Uterus (tissue), 4 donors: ENCODE measurements around the gene TIGD7. TPM values are rescaled to one million over a fixed set of nuclear protein-coding genes. Genes with fewer than 3 reads are reported as not detected.

Experiments used
- DNase-seq, 2 donors: peaks; one replicate each; pipeline ENCODE4 v3.0.0-alpha.2; 2019 to 2020
- H3K27ac ChIP-seq, 2 donors: fragments of 200-600 bp; sonication (generic); 1 replicate in 1 of 2; 2 replicates in 1 of 2; pipeline ENCODE4 v1.5.1; 2016 to 2018
- H3K27me3 ChIP-seq, 2 donors: fragments of 200-600 bp; sonication (generic); one replicate each; pipeline ENCODE4 v1.5.1; 2018 to 2019; ENCODE audit warnings: control low read depth in 1 of 2
- H3K36me3 ChIP-seq, 2 donors: fragments of 200-600 bp; sonication (generic); one replicate each; pipeline ENCODE4 v1.5.1; 2019; ENCODE audit warnings: control low read depth in 1 of 2
- H3K4me1 ChIP-seq, 2 donors: fragments of 200-600 bp; sonication (generic); one replicate each; pipeline ENCODE4 v1.5.1; 2018 to 2019; ENCODE audit warnings: control low read depth in 1 of 2
- H3K4me3 ChIP-seq, 2 donors: fragments of 200-600 bp; sonication (generic); 1 replicate in 1 of 2; 2 replicates in 1 of 2; pipeline ENCODE4 v1.5.1; 2018 to 2019; ENCODE audit warnings: mild to moderate bottlenecking in 1 of 2
- H3K9me3 ChIP-seq, 2 donors: fragments of 200-600 bp; sonication (generic); one replicate each; pipeline ENCODE4 v1.5.1; 2019; ENCODE audit warnings: control low read depth in 1 of 2
- POLR2A ChIP-seq, 2 donors: fragments of 450-650 bp; IDR thresholded peaks; one replicate each; pipeline ENCODE4 v1.6.1; 2016; ENCODE audit warnings: antibody characterized with exemption in 2 of 2, mild to moderate bottlenecking in 1 of 2, moderate library complexity in 1 of 2
- intact Hi-C: fragments of 100-400 bp; cut with DNase I; formaldehyde crosslinking; loops from one replicate; pipeline ENCODE4 v1.15.1; 2023; ENCODE audit warnings: low total_unique reads
- total RNA-seq, 4 donors: library from RNA; depleted of rRNA in 3 of 4; stranded (reverse); fragments of >200 nt in 3 of 4; gene quantifications; one replicate each; pipeline versions ENCODE4 v1.1.0 to v1.2.4, GENCODE V29; 2014 to 2023
- TF ChIP-seq, protein P1 (sequence below), 4 experiments: fragments of 200-600 bp in 2 of 4; fragments of 450-650 bp in 2 of 4; sonication (generic) in 2 of 4; IDR thresholded peaks; one replicate each; pipeline ENCODE4 v1.5.1; 2016 to 2019; ENCODE audit warnings: antibody characterized with exemption in 4 of 4, mild to moderate bottlenecking in 2 of 4, moderate library complexity in 1 of 4
- donor health status: DM: yes; HTN: yes; CAD: no.

TIGD7 gene
- total RNA-seq, 4 donors from 2014 or later: 1.5 to 21.8 (median 10.1) TPM

DNA sequence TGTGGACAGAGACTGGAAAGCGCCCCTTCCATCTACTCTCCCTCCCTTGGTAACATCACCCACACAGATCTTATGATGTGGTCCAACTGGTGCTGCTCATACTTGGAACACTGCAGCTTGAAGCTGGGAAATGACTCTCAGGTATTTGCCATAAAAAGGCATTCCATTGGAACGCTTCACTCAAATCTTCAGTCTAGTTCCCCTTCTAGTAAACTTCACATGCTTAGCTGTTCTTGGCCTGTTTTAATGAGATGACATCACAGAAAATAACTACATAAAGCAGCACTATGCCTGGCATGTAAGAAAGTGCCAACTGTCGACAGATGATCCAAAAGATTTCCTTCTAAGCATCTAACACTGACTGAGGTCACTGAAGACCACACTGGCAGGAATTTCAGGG, 12.6 kb downstream of the TIGD7 start:
- no peak overlapping the region for H3K4me3 ChIP-seq
- no peaks in the 10 kb centered on the region for H3K4me1 ChIP-seq
- H3K27me3 ChIP-seq: no peaks in the 10 kb centered on the region
- no peak for TF ChIP-seq POLR2A (IDR thresholded peaks at IDR 0.05)
- TF ChIP-seq, protein P1, sequence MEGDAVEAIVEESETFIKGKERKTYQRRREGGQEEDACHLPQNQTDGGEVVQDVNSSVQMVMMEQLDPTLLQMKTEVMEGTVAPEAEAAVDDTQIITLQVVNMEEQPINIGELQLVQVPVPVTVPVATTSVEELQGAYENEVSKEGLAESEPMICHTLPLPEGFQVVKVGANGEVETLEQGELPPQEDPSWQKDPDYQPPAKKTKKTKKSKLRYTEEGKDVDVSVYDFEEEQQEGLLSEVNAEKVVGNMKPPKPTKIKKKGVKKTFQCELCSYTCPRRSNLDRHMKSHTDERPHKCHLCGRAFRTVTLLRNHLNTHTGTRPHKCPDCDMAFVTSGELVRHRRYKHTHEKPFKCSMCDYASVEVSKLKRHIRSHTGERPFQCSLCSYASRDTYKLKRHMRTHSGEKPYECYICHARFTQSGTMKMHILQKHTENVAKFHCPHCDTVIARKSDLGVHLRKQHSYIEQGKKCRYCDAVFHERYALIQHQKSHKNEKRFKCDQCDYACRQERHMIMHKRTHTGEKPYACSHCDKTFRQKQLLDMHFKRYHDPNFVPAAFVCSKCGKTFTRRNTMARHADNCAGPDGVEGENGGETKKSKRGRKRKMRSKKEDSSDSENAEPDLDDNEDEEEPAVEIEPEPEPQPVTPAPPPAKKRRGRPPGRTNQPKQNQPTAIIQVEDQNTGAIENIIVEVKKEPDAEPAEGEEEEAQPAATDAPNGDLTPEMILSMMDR (IDR thresholded peaks at IDR 0.05): no peak
- H3K9me3 ChIP-seq: peaks cover 5 to 90% of the 10 kb centered on the region in 2 donors
- no peak for DNase-seq
- H3K27ac ChIP-seq: no peak overlapping the region
- H3K36me3 ChIP-seq: no peaks in the 10 kb centered on the region
- intact Hi-C loops: no loop called here

DNA sequence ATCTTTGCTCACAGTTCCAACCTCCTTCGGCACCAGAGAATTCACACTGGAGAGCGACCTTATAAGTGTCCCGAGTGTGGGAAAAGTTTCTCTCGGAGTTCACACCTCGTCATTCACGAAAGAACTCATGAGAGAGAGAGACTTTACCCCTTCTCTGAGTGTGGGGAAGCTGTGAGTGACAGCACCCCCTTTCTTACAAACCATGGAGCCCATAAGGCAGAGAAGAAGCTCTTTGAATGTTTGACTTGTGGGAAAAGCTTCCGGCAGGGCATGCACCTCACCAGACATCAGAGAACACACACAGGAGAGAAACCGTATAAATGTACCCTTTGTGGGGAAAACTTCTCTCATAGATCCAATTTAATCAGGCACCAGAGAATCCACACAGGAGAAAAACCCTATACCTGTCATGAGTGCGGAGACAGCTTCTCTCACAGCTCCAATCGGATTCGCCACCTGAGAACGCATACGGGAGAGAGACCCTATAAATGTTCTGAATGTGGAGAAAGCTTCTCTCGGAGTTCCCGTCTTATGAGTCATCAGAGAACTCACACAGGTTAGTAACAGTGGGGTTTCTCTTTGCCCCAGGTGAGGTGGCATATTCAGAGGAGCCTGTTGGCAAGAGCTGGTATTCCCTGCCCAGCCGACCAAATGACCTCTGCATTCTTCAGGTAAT, 15.1 kb downstream of the TIGD7 start:
- peaks cover 5 to 78% of the 10 kb centered on the region in 2 donors for H3K9me3 ChIP-seq
- no peak overlapping the region for H3K27ac ChIP-seq
- TF ChIP-seq, protein P1 (IDR thresholded peaks at IDR 0.05): no peak
- no peak for TF ChIP-seq POLR2A (IDR thresholded peaks at IDR 0.05)
- no peaks in the 10 kb centered on the region for H3K4me1 ChIP-seq
- no peak overlapping the region for H3K4me3 ChIP-seq
- H3K36me3 ChIP-seq: no peaks in the 10 kb centered on the region
- intact Hi-C loops: no loop called here
- H3K27me3 ChIP-seq: no peaks in the 10 kb centered on the region
- DNase-seq: no peak

DNA sequence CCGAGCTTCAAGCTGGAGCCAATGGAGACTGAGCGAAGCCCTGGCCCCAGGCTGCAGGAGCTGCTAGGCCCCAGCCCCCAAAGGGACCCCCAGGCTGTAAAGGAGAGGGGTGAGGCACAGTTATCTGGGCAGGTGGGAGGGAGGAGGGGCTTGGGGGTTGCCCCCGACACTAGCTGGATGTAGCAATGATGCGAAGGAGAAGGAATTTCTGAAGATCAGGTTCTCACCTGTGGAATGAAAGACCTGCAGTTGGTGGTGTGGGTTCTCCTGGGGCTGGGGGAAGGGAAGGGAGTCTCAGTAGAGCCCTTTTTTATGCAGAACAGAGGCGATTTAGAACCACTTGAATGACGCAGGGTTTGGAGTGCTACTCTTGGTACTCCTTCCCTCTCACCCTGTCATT, 20.1 kb downstream of the TIGD7 start:
- no peak overlapping the region for H3K4me3 ChIP-seq

DNA sequence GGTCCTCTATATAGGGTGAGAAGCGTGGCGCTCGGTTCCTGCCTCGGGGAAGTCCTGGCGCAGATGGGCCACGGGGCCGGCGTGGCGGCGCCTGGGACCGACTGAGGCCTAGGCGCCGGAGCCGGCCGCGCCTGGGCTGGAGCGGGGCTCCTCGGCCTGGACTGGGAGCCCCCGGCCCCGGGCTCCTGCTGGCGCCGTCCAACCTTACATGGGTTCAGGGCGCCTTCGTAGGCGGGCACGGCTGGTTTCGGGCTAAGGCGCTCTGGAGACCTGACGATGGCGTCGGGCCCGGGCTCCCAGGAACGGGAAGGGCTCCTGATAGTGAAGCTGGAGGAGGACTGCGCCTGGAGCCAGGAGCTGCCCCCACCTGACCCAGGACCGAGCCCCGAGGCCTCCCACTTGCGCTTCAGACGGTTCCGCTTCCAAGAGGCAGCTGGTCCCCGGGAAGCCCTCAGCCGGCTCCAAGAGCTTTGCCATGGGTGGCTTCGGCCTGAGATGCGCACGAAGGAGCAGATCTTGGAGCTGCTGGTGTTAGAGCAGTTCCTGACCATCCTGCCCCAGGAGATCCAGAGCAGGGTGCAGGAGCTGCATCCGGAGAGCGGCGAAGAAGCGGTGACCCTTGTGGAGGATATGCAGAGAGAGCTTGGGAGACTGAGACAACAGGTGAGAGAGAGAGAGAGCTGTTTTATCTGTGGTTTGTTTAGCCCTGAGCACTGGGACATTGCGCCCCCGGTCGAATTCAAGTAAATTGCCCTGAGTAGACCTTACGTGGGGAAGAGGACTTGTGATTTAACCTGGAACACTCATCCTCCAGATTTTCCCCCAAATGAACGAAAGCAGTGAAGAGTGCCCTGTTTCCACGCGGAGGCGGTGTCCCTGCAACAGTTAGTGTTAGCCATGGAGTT, 21.4 kb downstream of the TIGD7 start:
- TF ChIP-seq, protein P1 (IDR thresholded peaks at IDR 0.05): peak in 1 of 4 experiments; percentile 11
- TF ChIP-seq POLR2A (IDR thresholded peaks at IDR 0.05): no peak
- Histone ChIP-seq H3K4me3 (peak overlapping the region; percentile 70 to 94), H3K9me3 (peaks cover 0 to 17% of the 10 kb centered on the region in 2 donors), H3K27ac (peak overlapping the region; percentile 99), H3K27me3 (no peaks in the 10 kb centered on the region), H3K36me3 (no peaks in the 10 kb centered on the region), H3K4me1 (peaks cover 0 to 6% of the 10 kb centered on the region in 2 donors)
- intact Hi-C loops: no loop called here
- peak in 1 of 2 donors; percentile 22 for DNase-seq

More for the DNA sequence above, 20.1 kb downstream of the TIGD7 start:
- no peak for DNase-seq
- no peaks in the 10 kb centered on the region for H3K36me3 ChIP-seq
- no peaks in the 10 kb centered on the region for H3K27me3 ChIP-seq
- peaks cover 5 to 30% of the 10 kb centered on the region in 2 donors for H3K9me3 ChIP-seq
- intact Hi-C loops: no loop called here
- H3K4me1 ChIP-seq: peaks cover 0 to 6% of the 10 kb centered on the region in 2 donors
- no peak overlapping the region for H3K27ac ChIP-seq
- no peak for TF ChIP-seq POLR2A (IDR thresholded peaks at IDR 0.05)
- TF ChIP-seq, protein P1 (IDR thresholded peaks at IDR 0.05): no peak
